GM06990 (cell line): ENCODE data around the gene GFOD1.

Experiments
- DNase-seq: peaks from one replicate; pipeline ENCODE4 v3.0.0-alpha.2; 2011; ENCODE audit not compliant: insufficient read length; ENCODE audit errors: extremely low read depth
- H3K27me3 ChIP-seq: replicated peaks from 2 replicates; pipeline ENCODE4 v1.6.0; 2011; ENCODE audit warnings: low read length; ENCODE audit not compliant: control insufficient read depth, insufficient read depth
- H3K36me3 ChIP-seq: 2 replicates; pipeline ENCODE4 v1.5.1; 2011; ENCODE audit warnings: low read length; ENCODE audit not compliant: control insufficient read depth, insufficient read depth
- H3K4me3 ChIP-seq: replicated peaks from 2 replicates; pipeline ENCODE4 v1.5.1; 2011; ENCODE audit warnings: low read depth, mild to moderate bottlenecking, control low read depth, low read length
- CTCF ChIP-seq: IDR thresholded peaks from 2 replicates; pipeline ENCODE4 v1.5.1; 2011; ENCODE audit warnings: low read length, control low read depth, mild to moderate bottlenecking, inconsistent platforms; ENCODE audit not compliant: insufficient read depth, poor library complexity, severe bottlenecking

Gene GFOD1

GRCh38 chr6:13314806-13315205 is 172.6 kb downstream of the GFOD1 start:
- no peak for TF ChIP-seq CTCF
- no peaks in the 10 kb centered on the region for H3K27me3 ChIP-seq
- H3K4me3 ChIP-seq: no peak overlapping the region
- no peak for DNase-seq
- peaks cover 15% of the 10 kb centered on the region for H3K36me3 ChIP-seq

- DNase-seq: no peak
- no peaks in the 10 kb centered on the region for H3K27me3 ChIP-seq
- TF ChIP-seq CTCF: no peak
- peaks cover 14% of the 10 kb centered on the region for H3K36me3 ChIP-seq
- no peak overlapping the region for H3K4me3 ChIP-seq
Measured at GRCh38 chr6:13311155-13311554, 176.2 kb downstream of the GFOD1 start.

GRCh38 chr6:13308332-13308731 is 179.1 kb downstream of the GFOD1 start:
- peaks cover 6% of the 10 kb centered on the region for H3K36me3 ChIP-seq
- DNase-seq: no peak

More at GRCh38 chr6:13308332-13308731, 179.1 kb downstream of the GFOD1 start:
- H3K27me3 ChIP-seq: no peaks in the 10 kb centered on the region
- no peak for TF ChIP-seq CTCF
- no peak overlapping the region for H3K4me3 ChIP-seq
